NT2/D1 (cell line): Measurements from ENCODE around the gene KDM1A.

Source experiments
- SUZ12 ChIP-seq: IDR thresholded peaks from 2 replicates; pipeline ENCODE4 v1.6.1; 2011; ENCODE audit not compliant: insufficient read length, insufficient read depth; ENCODE audit errors: extremely low read depth
- YY1 ChIP-seq: IDR thresholded peaks from 2 replicates; pipeline ENCODE4 v1.6.1; 2011; ENCODE audit not compliant: insufficient read length, insufficient read depth
- ZNF274 ChIP-seq: IDR thresholded peaks from 2 replicates; pipeline ENCODE4 v1.6.1; 2011; ENCODE audit warnings: mild to moderate bottlenecking, low read depth, low read length

DNA sequence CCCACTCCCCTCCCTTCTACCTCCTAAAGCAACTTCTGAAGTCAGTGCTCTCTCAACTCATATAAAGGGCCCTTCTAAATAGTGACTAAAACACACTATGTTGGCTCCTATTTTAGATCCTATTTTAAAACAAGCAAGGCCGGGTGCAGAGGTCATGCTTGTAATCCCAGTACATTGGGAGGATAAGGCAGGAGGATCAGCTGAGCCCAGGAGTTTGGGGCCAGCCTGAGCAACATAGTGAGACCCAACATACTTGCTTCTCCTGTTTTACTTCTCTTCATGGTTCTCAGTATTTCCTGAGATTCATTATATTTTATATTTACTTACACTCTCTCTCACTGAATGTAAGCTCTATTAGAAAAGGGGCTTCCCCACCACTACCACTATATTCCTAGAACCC is 106.9 kb downstream of the KDM1A start:
- TF ChIP-seq YY1 (no peak), SUZ12 (no peak), ZNF274 (no peak)
